ENCODE data around the gene ENPP1.

DNA sequence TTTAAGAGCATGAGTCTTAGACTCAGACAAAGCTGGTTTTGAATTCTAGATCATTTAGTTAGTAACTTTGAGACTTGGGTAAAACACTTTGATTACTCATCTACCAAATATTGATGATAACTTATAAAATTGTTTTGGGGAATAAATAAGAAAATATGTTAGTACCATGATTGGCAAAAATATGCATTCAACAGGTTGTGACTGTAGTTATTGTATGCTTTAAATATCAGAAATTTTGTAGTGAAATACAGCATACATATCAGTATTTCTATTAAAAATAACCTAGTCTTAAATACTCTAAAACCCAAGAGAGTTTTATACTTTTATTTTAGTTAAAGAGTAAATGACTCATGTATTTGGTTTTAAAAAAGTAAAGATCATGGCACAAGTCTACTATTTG lies 68.7 kb downstream of the ENPP1 start:
- TF ChIP-seq CTCF (IDR thresholded peaks at IDR 0.05; ENCODE audit: extremely low read depth in 1 of 2, insufficient read depth in 1 of 2, low read depth in 1 of 2, low read length in 2 of 2): no peak
- no peak for TF ChIP-seq POLR2A (IDR thresholded peaks at IDR 0.05; ENCODE audit: low read depth, low read length)
- no peak for TF ChIP-seq EZH2 (IDR thresholded peaks at IDR 0.05; ENCODE audit: borderline replicate concordance, low read depth, low read length, severe bottlenecking)
- no peak for TF ChIP-seq POLR2AphosphoS5 (IDR thresholded peaks at IDR 0.05; ENCODE audit: insufficient read depth, low read depth, low read length)
- TF ChIP-seq MAX (IDR thresholded peaks at IDR 0.05; ENCODE audit: insufficient read depth, insufficient read length): no peak
- no peak for TF ChIP-seq JUN (IDR thresholded peaks at IDR 0.05; ENCODE audit: borderline replicate concordance, insufficient read depth, insufficient read length, low read depth)
